Measurements from ENCODE around the gene NOSIP. TPM values are rescaled to one million over a fixed set of nuclear protein-coding genes. Genes with fewer than 3 reads are reported as not detected.

NOSIP gene
- total RNA-seq, 1 donor from 2014 or later = 48.7 TPM

DNA sequence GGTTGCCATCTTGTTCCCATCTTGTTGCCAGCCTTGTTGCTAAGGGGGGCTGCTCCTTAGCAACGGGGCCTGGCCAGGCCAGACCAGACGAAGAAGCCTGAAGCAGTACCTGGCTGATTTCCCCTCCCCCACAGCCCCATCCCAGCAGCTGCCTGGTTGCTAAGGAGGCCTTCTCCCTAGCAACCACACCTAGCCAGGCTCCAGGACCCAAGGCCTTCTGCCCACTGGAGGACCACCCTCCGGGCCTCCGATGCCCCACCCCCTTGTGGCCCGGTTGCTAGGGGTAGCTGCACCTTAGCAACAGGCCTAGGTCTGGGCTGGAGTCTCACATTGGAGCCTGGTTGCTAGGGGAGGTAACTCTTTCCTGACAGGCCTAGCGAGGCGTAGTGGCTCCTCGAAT is 4.7 kb upstream of the NOSIP start:
- intact Hi-C loops (cut with DNase I) = no loop called here
- Histone ChIP-seq H3K9me3 (no peaks in the 10 kb centered on the region), H3K36me3 (no peaks in the 10 kb centered on the region), H3K4me3 (no peak overlapping the region), H3K27ac (no peak overlapping the region), H3K27me3 (no peaks in the 10 kb centered on the region), H3K4me1 (no peaks in the 10 kb centered on the region)
- no peak for TF ChIP-seq CTCF (IDR thresholded peaks at IDR 0.05)
- DNase-seq = no peak
- ATAC-seq = no peak

DNA sequence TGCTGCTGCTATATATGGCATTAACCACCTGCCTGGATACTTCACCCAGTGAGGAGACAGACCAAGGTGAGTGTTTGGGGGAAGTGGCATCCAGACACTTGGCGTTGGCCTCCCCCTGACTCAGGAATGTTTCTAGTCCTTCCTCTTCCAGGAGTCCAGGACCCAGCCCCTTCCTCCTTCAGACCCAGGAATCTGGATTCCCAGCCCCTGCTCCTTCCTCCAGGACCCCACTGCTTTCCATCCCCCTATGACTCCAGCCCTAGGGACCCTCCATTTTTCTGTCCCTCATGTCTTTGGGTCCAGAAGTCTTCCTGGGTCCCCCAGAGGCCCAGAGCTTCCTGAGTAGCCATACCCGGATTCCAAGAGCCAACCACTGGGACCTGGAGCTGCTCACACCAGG is 2.9 kb upstream of the NOSIP start:
- no peak for TF ChIP-seq CTCF (IDR thresholded peaks at IDR 0.05)
- Histone ChIP-seq H3K4me1 (peaks cover 9% of the 10 kb centered on the region), H3K27me3 (no peaks in the 10 kb centered on the region), H3K36me3 (no peaks in the 10 kb centered on the region), H3K9me3 (no peaks in the 10 kb centered on the region), H3K27ac (no peak overlapping the region), H3K4me3 (no peak overlapping the region)
- ATAC-seq (no peak), DNase-seq (no peak)
- intact Hi-C loops (cut with DNase I) = no loop called here

DNA sequence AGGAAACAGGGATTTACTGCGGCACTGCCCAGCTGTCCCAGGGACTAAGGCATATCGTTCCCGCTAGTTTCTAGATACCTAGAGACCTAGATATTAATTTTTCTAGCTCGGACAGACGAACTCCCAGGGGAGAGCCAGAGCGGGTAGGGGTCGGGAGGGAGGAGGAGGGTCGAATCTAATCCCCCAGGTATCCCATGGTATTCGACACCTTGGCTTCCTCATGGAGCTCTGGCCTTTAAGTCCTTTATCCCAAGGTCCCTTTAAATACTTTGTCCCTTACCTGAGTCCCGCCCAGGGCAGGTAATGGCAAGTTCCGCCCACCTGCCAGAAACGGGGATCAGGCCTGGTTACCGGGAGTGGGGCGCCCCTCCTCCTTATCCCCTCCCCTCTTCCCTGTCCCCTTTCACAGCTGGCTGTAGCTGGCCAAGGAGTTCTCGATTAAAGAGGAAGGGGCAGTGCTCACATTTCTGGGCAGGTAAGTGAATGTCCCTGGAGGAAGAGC is 702 bp upstream of the NOSIP start, which contains the start of gene PRRG2:
Gene PRRG2 (plus strand): TSS at position 310 of the 502 bp plus-strand sequence. CDS start 1,904 bp downstream, outside the sequence.
- DNase-seq (peak; percentile 78), ATAC-seq (peak; percentile 70)
- H3K36me3 ChIP-seq = peaks cover 6% of the 10 kb centered on the region
- H3K9me3 ChIP-seq = no peaks in the 10 kb centered on the region
- peak within 1 kb of the TSS; percentile 76 for H3K27ac ChIP-seq
- no peaks in the 10 kb centered on the region for H3K27me3 ChIP-seq
- peak within 1 kb of the TSS; percentile 70 for H3K4me3 ChIP-seq
- intact Hi-C loops (cut with DNase I) = no loop called here
- H3K4me1 ChIP-seq = peaks cover 9% of the 10 kb centered on the region
- no peak for TF ChIP-seq CTCF (IDR thresholded peaks at IDR 0.05)

GRCh38 chr19:49579947-49580263 is 451 bp downstream of the NOSIP start:
- intact Hi-C loops (cut with DNase I) = no loop called here
- Histone ChIP-seq H3K4me1 (peaks cover 9% of the 10 kb centered on the region), H3K4me3 (peak overlapping the region; percentile 70), H3K36me3 (peaks cover 17% of the 10 kb centered on the region), H3K27ac (peak overlapping the region; percentile 76), H3K9me3 (no peaks in the 10 kb centered on the region), H3K27me3 (no peaks in the 10 kb centered on the region)
- DNase-seq = no peak
- no peak for TF ChIP-seq CTCF (IDR thresholded peaks at IDR 0.05)
- ATAC-seq = no peak

DNA sequence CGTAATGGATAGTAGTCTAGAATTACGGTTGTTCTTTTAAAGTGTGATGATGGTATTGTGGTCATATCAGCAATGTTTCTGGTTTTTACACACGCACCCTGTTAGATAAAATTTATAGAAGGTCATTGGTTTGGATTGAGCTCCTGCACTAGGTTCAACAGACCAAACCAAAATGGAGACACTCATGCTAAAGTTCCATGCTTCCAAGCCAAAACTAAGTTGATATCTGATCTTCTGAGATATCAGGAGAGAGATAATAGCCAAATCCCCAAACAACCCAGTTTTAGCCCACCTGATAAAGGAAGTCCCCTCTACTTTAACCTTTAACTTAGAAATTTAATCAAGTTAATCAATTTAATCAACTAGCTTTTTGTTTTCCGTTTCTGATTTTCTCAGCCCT is 1.2 kb downstream of the NOSIP start:
- no peak for DNase-seq
- H3K27me3 ChIP-seq = no peaks in the 10 kb centered on the region
- no peaks in the 10 kb centered on the region for H3K9me3 ChIP-seq
- peaks cover 21% of the 10 kb centered on the region for H3K36me3 ChIP-seq
- intact Hi-C loops (cut with DNase I) = no loop called here
- ATAC-seq = no peak
- peak overlapping the region; percentile 70 for H3K4me3 ChIP-seq
- H3K27ac ChIP-seq = no peak overlapping the region
- peaks cover 9% of the 10 kb centered on the region for H3K4me1 ChIP-seq
- TF ChIP-seq CTCF (IDR thresholded peaks at IDR 0.05) = no peak

DNA sequence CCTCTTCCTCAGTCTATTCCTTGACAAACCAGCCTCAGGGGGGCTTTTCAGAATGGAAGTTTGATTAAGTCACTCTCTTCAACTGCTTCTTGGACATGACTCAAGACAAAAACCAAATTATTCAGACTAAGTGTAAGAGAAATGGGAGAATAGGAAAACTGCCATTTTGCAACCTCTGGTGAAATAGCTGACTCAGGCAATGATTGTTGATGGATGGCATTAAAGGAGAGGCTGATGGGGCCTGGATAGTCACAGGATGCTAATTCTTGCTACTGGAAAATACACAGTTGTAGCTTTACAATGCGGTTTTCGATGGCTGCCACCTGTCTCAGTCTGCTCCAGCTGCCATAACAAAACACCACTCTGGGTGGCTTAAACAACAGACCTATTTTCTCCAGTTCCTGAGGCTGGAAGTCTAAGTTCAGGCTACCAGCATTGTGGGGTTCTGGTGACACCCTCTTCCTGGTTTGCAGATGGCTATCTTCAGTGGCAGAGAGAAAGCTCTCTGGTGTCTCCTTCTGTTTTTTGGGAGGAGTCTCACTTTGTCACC is 6.1 kb downstream of the NOSIP start:
- no peak overlapping the region for H3K27ac ChIP-seq
- H3K4me1 ChIP-seq = peaks cover 12% of the 10 kb centered on the region
- H3K27me3 ChIP-seq = no peaks in the 10 kb centered on the region
- ATAC-seq = no peak
- intact Hi-C loops (cut with DNase I) = no loop called here
- no peak overlapping the region for H3K4me3 ChIP-seq
- no peaks in the 10 kb centered on the region for H3K9me3 ChIP-seq
- DNase-seq = no peak
- no peak for TF ChIP-seq CTCF (IDR thresholded peaks at IDR 0.05)
- H3K36me3 ChIP-seq = peaks cover 27% of the 10 kb centered on the region
